ENCODE data around the gene CHST3.

DNA sequence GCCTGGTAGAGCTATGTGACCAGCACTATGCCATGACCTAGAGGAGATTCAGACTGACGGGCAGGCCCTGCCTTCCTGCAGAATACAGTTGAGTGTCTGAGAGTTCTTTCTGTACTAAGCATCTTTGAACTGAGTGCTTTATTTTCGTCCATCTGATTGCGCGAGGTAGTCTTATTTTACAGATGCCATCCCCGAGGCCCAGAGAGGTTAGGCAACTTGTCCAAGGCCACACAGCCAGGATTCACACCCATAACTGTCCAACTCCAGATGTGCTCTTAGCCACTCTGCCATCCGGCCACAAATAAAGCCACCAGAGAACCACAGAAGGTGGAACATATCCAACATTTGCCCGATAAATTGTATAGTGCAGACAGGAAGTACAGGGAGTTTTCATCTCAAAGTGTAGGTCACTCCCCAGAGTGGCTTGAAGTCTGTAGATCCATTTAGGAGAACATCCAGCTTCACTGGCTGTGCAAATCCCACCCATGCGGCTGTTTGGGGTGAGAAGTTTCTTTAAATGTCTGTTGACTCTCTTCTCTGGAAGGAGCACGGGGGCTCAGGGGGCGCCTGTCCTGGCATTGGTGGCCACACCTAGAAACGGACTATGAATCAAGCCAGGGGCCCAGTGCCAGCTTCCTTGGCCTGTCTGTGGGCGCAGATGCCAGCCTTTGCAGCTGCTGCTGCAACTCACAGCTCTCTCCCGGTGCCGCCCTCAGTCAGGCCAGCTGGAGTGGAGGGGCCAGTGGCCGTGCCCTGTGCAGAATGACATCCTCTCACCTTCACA lies 11.1 kb downstream of the CHST3 start:
- TF ChIP-seq, protein P1, sequence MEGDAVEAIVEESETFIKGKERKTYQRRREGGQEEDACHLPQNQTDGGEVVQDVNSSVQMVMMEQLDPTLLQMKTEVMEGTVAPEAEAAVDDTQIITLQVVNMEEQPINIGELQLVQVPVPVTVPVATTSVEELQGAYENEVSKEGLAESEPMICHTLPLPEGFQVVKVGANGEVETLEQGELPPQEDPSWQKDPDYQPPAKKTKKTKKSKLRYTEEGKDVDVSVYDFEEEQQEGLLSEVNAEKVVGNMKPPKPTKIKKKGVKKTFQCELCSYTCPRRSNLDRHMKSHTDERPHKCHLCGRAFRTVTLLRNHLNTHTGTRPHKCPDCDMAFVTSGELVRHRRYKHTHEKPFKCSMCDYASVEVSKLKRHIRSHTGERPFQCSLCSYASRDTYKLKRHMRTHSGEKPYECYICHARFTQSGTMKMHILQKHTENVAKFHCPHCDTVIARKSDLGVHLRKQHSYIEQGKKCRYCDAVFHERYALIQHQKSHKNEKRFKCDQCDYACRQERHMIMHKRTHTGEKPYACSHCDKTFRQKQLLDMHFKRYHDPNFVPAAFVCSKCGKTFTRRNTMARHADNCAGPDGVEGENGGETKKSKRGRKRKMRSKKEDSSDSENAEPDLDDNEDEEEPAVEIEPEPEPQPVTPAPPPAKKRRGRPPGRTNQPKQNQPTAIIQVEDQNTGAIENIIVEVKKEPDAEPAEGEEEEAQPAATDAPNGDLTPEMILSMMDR (IDR thresholded peaks at IDR 0.05), result no peak
- TF ChIP-seq REST (IDR thresholded peaks at IDR 0.05; ENCODE audit: insufficient read depth in 1 of 2, low read depth in 2 of 2, low read length in 1 of 2) (no peak), POLR2AphosphoS5 (IDR thresholded peaks at IDR 0.05; ENCODE audit: low read depth, low read length) (no peak), TCF7L2 (IDR thresholded peaks at IDR 0.05; ENCODE audit: low read depth, low read length) (no peak)

All from Panc1 (cell line).